Esophagus muscularis mucosa (tissue), 4 donors: ENCODE data around the gene PKN1. TPM values are rescaled to one million over a fixed set of nuclear protein-coding genes. Genes with fewer than 3 reads are reported as not detected.

Experiments used
- DNase-seq: peaks from one replicate; pipeline ENCODE4 v3.0.0-alpha.2; 2017; ENCODE audit errors: extremely low spot score
- H3K27ac ChIP-seq, 4 donors: fragments of 200-600 bp; sonication (generic); replicated peaks in 1 of 4; 1 replicate in 3 of 4; 2 replicates in 1 of 4; pipeline ENCODE4 v1.5.1; 2016 to 2019; ENCODE audit warnings: mild to moderate bottlenecking in 1 of 4
- H3K27me3 ChIP-seq, 4 donors: fragments of 200-600 bp; sonication (generic); one replicate each; pipeline versions ENCODE4 v1.5.1 to v1.6.0; 2016 to 2019
- H3K36me3 ChIP-seq, 4 donors: fragments of 200-600 bp; sonication (generic); one replicate each; pipeline ENCODE4 v1.5.1; 2016 to 2019
- H3K4me1 ChIP-seq, 4 donors: fragments of 200-600 bp; sonication (generic); one replicate each; pipeline ENCODE4 v1.5.1; 2016 to 2019
- H3K4me3 ChIP-seq, 4 donors: fragments of 200-600 bp; sonication (generic); 1 replicate in 2 of 4; 2 replicates in 2 of 4; pipeline ENCODE4 v1.5.1; 2016 to 2019; ENCODE audit warnings: mild to moderate bottlenecking in 4 of 4, moderate library complexity in 1 of 4
- H3K9me3 ChIP-seq, 4 donors: fragments of 200-600 bp; sonication (generic); 1 replicate in 3 of 4; 2 replicates in 1 of 4; pipeline ENCODE4 v1.5.1; 2016 to 2019
- EP300 ChIP-seq: sonication (generic); formaldehyde crosslinking; IDR thresholded peaks from one replicate; pipeline ENCODE4 v1.6.1; 2017; ENCODE audit warnings: antibody characterized with exemption
- POLR2A ChIP-seq: fragments of 450-650 bp; IDR thresholded peaks from one replicate; pipeline ENCODE4 v1.6.1; 2017; ENCODE audit warnings: antibody characterized with exemption, moderate library complexity, mild to moderate bottlenecking, low read depth
- POLR2AphosphoS5 ChIP-seq, 2 donors: sonication (generic); formaldehyde crosslinking; IDR thresholded peaks; one replicate each; pipeline ENCODE4 v1.6.1; 2017; ENCODE audit warnings: antibody characterized with exemption in 2 of 2
- WGBS: methylation state at CpG from one replicate; pipeline ENCODE4 v1.1.5; 2018; 5-methylcytosine and 5-hydroxymethylcytosine counted together
- intact Hi-C: fragments of 100-400 bp; cut with DNase I; formaldehyde crosslinking; loops from one replicate; pipeline ENCODE4 v1.15.1; 2023
- total RNA-seq, 4 donors: library from RNA; depleted of rRNA; stranded (reverse); fragments of >200 nt; gene quantifications; one replicate each; pipeline versions ENCODE4 v1.1.0 to v1.2.1, GENCODE V29; 2016
- TF ChIP-seq, protein P1 (sequence below), 3 experiments: fragments of 200-600 bp in 2 of 3; fragments of 450-650 bp in 1 of 3; sonication (generic) in 2 of 3; IDR thresholded peaks; one replicate each; pipeline ENCODE4 v1.5.1; 2017 to 2019; ENCODE audit warnings: antibody characterized with exemption in 3 of 3, mild to moderate bottlenecking in 2 of 3, moderate library complexity in 1 of 3

Gene PKN1
- total RNA-seq, 4 donors from 2014 or later = 120 to 233 (median 167) TPM

DNA sequence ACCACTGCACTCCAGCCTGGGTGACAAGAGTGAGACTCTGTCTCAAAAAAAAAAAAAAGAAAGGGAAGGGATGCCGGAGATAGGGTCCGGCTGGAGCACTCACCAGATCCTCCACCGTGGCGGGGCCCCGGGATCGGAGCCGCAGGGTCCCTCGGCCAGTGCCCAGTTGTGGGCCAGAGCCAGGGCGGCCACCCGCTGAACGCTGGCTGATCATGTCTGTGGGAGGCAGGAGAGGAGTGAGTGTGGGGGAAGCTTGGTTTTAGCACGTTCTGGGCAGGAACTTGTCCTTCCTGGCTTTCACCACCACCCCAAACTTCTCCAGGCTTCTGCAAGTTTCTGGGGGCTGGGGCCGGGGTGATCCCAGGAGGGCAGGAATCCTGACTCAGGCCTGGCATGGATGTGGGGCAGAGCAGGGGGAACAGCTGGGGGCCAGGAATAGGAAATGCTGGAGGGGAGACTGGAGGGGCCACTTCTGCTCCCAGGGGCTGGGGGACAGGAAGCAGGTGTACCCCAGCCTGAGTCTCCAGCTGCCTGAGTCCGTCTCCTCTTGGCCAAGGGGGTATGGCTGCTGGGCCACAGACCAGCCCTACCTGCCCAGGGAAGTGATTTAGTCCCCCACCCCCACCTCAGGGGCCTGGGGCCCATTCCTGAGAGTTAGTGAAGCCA lies 46.3 kb downstream of the PKN1 start:
- no peak for DNase-seq
- no peaks in the 10 kb centered on the region for H3K9me3 ChIP-seq
- peaks cover 10 to 52% (median 39%) of the 10 kb centered on the region in 4 donors for H3K4me1 ChIP-seq
- intact Hi-C loops = loop anchor here (10.0 kb wide), 1 partner anchor 335 kb away; no protein-coding TSS in a partner anchor
- TF ChIP-seq POLR2AphosphoS5 (IDR thresholded peaks at IDR 0.05) (no peak), POLR2A (no peak), EP300 (no peak)
- TF ChIP-seq, protein P1, sequence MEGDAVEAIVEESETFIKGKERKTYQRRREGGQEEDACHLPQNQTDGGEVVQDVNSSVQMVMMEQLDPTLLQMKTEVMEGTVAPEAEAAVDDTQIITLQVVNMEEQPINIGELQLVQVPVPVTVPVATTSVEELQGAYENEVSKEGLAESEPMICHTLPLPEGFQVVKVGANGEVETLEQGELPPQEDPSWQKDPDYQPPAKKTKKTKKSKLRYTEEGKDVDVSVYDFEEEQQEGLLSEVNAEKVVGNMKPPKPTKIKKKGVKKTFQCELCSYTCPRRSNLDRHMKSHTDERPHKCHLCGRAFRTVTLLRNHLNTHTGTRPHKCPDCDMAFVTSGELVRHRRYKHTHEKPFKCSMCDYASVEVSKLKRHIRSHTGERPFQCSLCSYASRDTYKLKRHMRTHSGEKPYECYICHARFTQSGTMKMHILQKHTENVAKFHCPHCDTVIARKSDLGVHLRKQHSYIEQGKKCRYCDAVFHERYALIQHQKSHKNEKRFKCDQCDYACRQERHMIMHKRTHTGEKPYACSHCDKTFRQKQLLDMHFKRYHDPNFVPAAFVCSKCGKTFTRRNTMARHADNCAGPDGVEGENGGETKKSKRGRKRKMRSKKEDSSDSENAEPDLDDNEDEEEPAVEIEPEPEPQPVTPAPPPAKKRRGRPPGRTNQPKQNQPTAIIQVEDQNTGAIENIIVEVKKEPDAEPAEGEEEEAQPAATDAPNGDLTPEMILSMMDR (IDR thresholded peaks at IDR 0.05) = no peak
- H3K27ac ChIP-seq = peak overlapping the region in 1 of 4 donors; percentile 33
- H3K36me3 ChIP-seq = peaks cover 20 to 68% (median 54%) of the 10 kb centered on the region in 4 donors
- 73% methylated on average over 14 of the region's 14 CpGs for WGBS
- H3K4me3 ChIP-seq = no peak overlapping the region
- peaks cover 0 to 12% (median 0%) of the 10 kb centered on the region in 4 donors for H3K27me3 ChIP-seq

DNA sequence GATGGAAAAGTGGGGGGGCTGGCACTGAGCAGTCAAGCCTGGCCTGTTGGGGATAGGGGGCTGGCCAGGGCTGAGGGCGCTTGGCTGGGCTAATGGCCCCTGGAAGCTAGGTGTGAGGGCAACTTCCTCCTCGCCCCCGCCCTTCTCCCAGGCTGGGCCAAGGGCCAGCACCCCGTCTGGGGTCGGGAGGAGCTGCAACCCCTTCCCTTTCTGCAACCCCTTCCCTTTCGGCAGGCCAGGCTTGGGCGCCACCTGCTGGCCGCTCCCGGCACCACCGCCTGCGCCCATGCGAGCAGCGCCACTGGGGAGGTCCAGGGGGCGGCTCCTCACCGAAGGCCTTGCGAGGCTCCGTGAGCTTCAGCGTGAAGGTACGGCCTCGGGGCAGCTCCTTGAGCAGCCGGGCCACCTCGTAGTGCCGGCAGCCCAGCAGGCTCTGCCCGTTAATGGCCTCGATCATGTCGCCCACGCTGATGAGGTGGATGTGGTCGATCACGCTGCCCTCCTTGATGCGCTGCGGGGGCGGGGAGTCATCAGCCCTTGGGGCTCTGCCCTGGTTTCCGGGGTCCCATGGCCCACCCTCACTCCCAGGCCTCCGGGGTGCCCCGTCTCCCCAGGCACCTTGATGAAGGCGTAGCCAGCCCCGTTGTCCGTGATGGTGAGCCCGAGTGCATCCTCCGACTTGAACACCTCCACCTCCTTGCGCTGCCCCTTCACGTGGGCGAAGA lies 47.0 kb downstream of the PKN1 start:
- TF ChIP-seq, protein P1 (IDR thresholded peaks at IDR 0.05) = peak; percentile 68 to 95 (median 76)
- TF ChIP-seq POLR2A (no peak), EP300 (no peak), POLR2AphosphoS5 (IDR thresholded peaks at IDR 0.05) (peak in 1 of 2 donors; percentile 29)
- H3K27me3 ChIP-seq = peaks cover 0 to 6% (median 0%) of the 10 kb centered on the region in 4 donors
- WGBS = 88% methylated on average over 9 of the region's 43 CpGs
- peaks cover 20 to 75% (median 59%) of the 10 kb centered on the region in 4 donors for H3K36me3 ChIP-seq
- DNase-seq = no peak
- peak overlapping the region in 1 of 4 donors; percentile 33 for H3K27ac ChIP-seq
- H3K4me1 ChIP-seq = peaks cover 6 to 45% (median 33%) of the 10 kb centered on the region in 4 donors
- intact Hi-C loops = loop anchor here (10.0 kb wide), 1 partner anchor 335 kb away; no protein-coding TSS in a partner anchor
- no peak overlapping the region for H3K4me3 ChIP-seq
- H3K9me3 ChIP-seq = no peaks in the 10 kb centered on the region

DNA sequence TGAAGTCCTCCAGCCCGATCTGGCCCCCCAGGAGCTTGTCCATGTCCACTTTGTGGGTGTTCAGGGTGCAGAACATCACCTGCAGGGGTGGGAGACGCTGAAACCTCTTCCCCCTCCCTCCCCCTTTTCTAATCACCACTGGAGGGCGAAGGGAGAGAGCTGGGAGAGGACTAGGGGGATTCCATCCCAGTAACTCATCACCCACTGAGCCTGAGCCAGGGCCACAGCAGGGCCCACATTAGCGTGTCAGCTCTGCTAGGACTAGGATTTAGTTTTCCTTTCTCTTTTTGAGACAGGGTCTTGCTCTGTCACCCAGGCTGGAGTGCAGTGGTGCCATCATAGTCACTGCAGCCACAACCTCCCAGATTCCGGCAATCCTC lies 47.6 kb downstream of the PKN1 start:
- Histone ChIP-seq H3K9me3 (no peaks in the 10 kb centered on the region), H3K36me3 (peaks cover 20 to 78% (median 60%) of the 10 kb centered on the region in 4 donors), H3K4me1 (peaks cover under 1 to 39% (median 28%) of the 10 kb centered on the region in 4 donors), H3K4me3 (no peak overlapping the region), H3K27ac (no peak overlapping the region), H3K27me3 (peaks cover 0 to under 1% (median 0%) of the 10 kb centered on the region in 4 donors)
- intact Hi-C loops = no loop called here
- WGBS = 83% methylated on average over 4 of the region's 5 CpGs
- TF ChIP-seq EP300 = no peak
- TF ChIP-seq, protein P1 (IDR thresholded peaks at IDR 0.05) = no peak
- no peak for TF ChIP-seq POLR2AphosphoS5 (IDR thresholded peaks at IDR 0.05)
- TF ChIP-seq POLR2A = no peak
- no peak for DNase-seq

DNA sequence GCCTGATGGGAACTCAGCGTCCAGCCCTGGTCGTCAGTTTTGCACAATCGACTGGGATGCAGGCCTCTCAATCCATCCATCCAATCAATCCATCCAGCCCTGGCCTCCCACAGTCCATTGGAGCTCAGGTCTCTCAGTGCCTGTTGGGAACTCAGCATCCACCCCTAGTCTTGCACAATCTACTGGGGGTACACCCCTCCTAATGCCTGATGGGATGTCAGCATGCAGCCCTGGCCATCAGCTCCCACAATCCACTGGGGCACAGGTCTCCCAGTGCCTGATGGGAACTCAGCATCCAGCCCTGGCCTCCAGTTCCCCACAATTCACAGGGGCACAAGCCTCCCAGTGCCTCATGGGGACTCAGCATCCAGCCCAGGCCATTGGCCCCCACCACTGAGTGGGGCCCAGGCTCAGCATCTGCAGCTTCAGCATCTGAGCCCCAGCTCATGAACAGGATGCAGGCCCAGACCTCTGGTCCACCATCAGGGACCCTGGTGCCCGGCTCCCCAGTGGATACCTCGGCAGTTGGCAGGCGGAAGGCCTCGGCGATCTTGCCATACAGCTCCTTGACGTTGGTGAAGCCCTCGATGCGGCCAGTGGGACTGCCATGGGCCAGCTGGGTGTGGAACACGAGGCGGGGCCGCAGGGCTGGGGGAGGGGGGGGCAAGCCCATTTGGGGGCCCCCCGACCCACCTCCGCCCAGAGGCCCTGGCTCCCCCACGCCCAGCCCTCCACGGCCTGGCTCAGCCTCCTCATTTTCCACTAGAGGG lies 49.3 kb downstream of the PKN1 start:
- Histone ChIP-seq H3K36me3 (peaks cover 20 to 87% (median 61%) of the 10 kb centered on the region in 4 donors), H3K9me3 (no peaks in the 10 kb centered on the region), H3K4me1 (peaks cover 0 to 28% (median 14%) of the 10 kb centered on the region in 4 donors), H3K27me3 (no peaks in the 10 kb centered on the region), H3K4me3 (no peak overlapping the region), H3K27ac (no peak overlapping the region)
- intact Hi-C loops = no loop called here
- no peak for DNase-seq
- TF ChIP-seq POLR2A (no peak), EP300 (no peak), POLR2AphosphoS5 (IDR thresholded peaks at IDR 0.05) (no peak)
- TF ChIP-seq, protein P1 (IDR thresholded peaks at IDR 0.05) = no peak
- WGBS = no CpG with 5 or more reads among the region's 18 CpGs
